ENCODE measurements around the gene KANK4.

KANK4 gene

GRCh38 chr1:62288224-62288623 lies 31.0 kb downstream of the KANK4 start:
- DNase-seq: no peak
- Histone ChIP-seq H3K36me3 (ENCODE audit: control insufficient read depth, insufficient read depth, low read length) (no peaks in the 10 kb centered on the region), H3K27me3 (replicated peaks; ENCODE audit: control insufficient read depth, insufficient read depth, low read length, poor library complexity, severe bottlenecking) (peaks cover 5% of the 10 kb centered on the region), H3K4me1 (ENCODE audit: control insufficient read depth, insufficient read depth, low read length, poor library complexity, severe bottlenecking) (no peaks in the 10 kb centered on the region), H3K4me3 (ENCODE audit: insufficient read depth, low read depth, low read length, poor library complexity, severe bottlenecking) (no peak overlapping the region), H3K9me3 (ENCODE audit: control insufficient read depth, low read length) (no peaks in the 10 kb centered on the region), H3K27ac (ENCODE audit: insufficient read depth, low read length, poor library complexity, severe bottlenecking) (no peak overlapping the region)

- no peak for DNase-seq
- H3K4me1 ChIP-seq (ENCODE audit: control insufficient read depth, insufficient read depth, low read length, poor library complexity, severe bottlenecking): no peaks in the 10 kb centered on the region
- no peaks in the 10 kb centered on the region for H3K36me3 ChIP-seq (ENCODE audit: control insufficient read depth, insufficient read depth, low read length)
- H3K4me3 ChIP-seq (ENCODE audit: insufficient read depth, low read depth, low read length, poor library complexity, severe bottlenecking): no peak overlapping the region
- H3K27me3 ChIP-seq (replicated peaks; ENCODE audit: control insufficient read depth, insufficient read depth, low read length, poor library complexity, severe bottlenecking): peaks cover 5% of the 10 kb centered on the region
- H3K9me3 ChIP-seq (ENCODE audit: control insufficient read depth, low read length): no peaks in the 10 kb centered on the region
- H3K27ac ChIP-seq (ENCODE audit: insufficient read depth, low read length, poor library complexity, severe bottlenecking): no peak overlapping the region
Observed at GRCh38 chr1:62286786-62287224, 32.4 kb downstream of the KANK4 start.

GRCh38 chr1:62285984-62286785 lies 33.0 kb downstream of the KANK4 start:
- no peak overlapping the region for H3K4me3 ChIP-seq (ENCODE audit: insufficient read depth, low read depth, low read length, poor library complexity, severe bottlenecking)

GRCh38 chr1:62285440-62285839 lies 33.8 kb downstream of the KANK4 start:
- no peak for DNase-seq
- Histone ChIP-seq H3K27me3 (replicated peaks; ENCODE audit: control insufficient read depth, insufficient read depth, low read length, poor library complexity, severe bottlenecking) (peaks cover 5% of the 10 kb centered on the region), H3K9me3 (ENCODE audit: control insufficient read depth, low read length) (no peaks in the 10 kb centered on the region), H3K4me1 (ENCODE audit: control insufficient read depth, insufficient read depth, low read length, poor library complexity, severe bottlenecking) (no peaks in the 10 kb centered on the region), H3K27ac (ENCODE audit: insufficient read depth, low read length, poor library complexity, severe bottlenecking) (no peak overlapping the region), H3K4me3 (ENCODE audit: insufficient read depth, low read depth, low read length, poor library complexity, severe bottlenecking) (no peak overlapping the region), H3K36me3 (ENCODE audit: control insufficient read depth, insufficient read depth, low read length) (no peaks in the 10 kb centered on the region)

More at GRCh38 chr1:62285984-62286785, 33.0 kb downstream of the KANK4 start:
- no peaks in the 10 kb centered on the region for H3K36me3 ChIP-seq (ENCODE audit: control insufficient read depth, insufficient read depth, low read length)
- no peak for DNase-seq
- H3K27ac ChIP-seq (ENCODE audit: insufficient read depth, low read length, poor library complexity, severe bottlenecking): no peak overlapping the region
- no peaks in the 10 kb centered on the region for H3K4me1 ChIP-seq (ENCODE audit: control insufficient read depth, insufficient read depth, low read length, poor library complexity, severe bottlenecking)
- H3K27me3 ChIP-seq (replicated peaks; ENCODE audit: control insufficient read depth, insufficient read depth, low read length, poor library complexity, severe bottlenecking): peaks cover 5% of the 10 kb centered on the region
- no peaks in the 10 kb centered on the region for H3K9me3 ChIP-seq (ENCODE audit: control insufficient read depth, low read length)

- Histone ChIP-seq H3K4me1 (ENCODE audit: control insufficient read depth, insufficient read depth, low read length, poor library complexity, severe bottlenecking) (no peaks in the 10 kb centered on the region), H3K27me3 (replicated peaks; ENCODE audit: control insufficient read depth, insufficient read depth, low read length, poor library complexity, severe bottlenecking) (peaks cover 5% of the 10 kb centered on the region), H3K9me3 (ENCODE audit: control insufficient read depth, low read length) (no peaks in the 10 kb centered on the region), H3K36me3 (ENCODE audit: control insufficient read depth, insufficient read depth, low read length) (no peaks in the 10 kb centered on the region), H3K4me3 (ENCODE audit: insufficient read depth, low read depth, low read length, poor library complexity, severe bottlenecking) (no peak overlapping the region), H3K27ac (ENCODE audit: insufficient read depth, low read length, poor library complexity, severe bottlenecking) (no peak overlapping the region)
- no peak for DNase-seq
Observed at GRCh38 chr1:62283986-62284385, 35.2 kb downstream of the KANK4 start.

GRCh38 chr1:62282909-62283755 lies 36.1 kb downstream of the KANK4 start:
- no peak for DNase-seq
- peaks cover 5% of the 10 kb centered on the region for H3K27me3 ChIP-seq (replicated peaks; ENCODE audit: control insufficient read depth, insufficient read depth, low read length, poor library complexity, severe bottlenecking)
- no peaks in the 10 kb centered on the region for H3K4me1 ChIP-seq (ENCODE audit: control insufficient read depth, insufficient read depth, low read length, poor library complexity, severe bottlenecking)
- no peaks in the 10 kb centered on the region for H3K9me3 ChIP-seq (ENCODE audit: control insufficient read depth, low read length)
- no peak overlapping the region for H3K27ac ChIP-seq (ENCODE audit: insufficient read depth, low read length, poor library complexity, severe bottlenecking)
- no peak overlapping the region for H3K4me3 ChIP-seq (ENCODE audit: insufficient read depth, low read depth, low read length, poor library complexity, severe bottlenecking)
- no peaks in the 10 kb centered on the region for H3K36me3 ChIP-seq (ENCODE audit: control insufficient read depth, insufficient read depth, low read length)

- H3K4me1 ChIP-seq (ENCODE audit: control insufficient read depth, insufficient read depth, low read length, poor library complexity, severe bottlenecking): no peaks in the 10 kb centered on the region
Observed at GRCh38 chr1:62281922-62282555, 37.2 kb downstream of the KANK4 start.

GRCh38 chr1:62280960-62281465 lies 38.2 kb downstream of the KANK4 start:
- Histone ChIP-seq H3K27ac (ENCODE audit: insufficient read depth, low read length, poor library complexity, severe bottlenecking) (no peak overlapping the region), H3K27me3 (replicated peaks; ENCODE audit: control insufficient read depth, insufficient read depth, low read length, poor library complexity, severe bottlenecking) (peaks cover 2% of the 10 kb centered on the region), H3K4me1 (ENCODE audit: control insufficient read depth, insufficient read depth, low read length, poor library complexity, severe bottlenecking) (no peaks in the 10 kb centered on the region), H3K4me3 (ENCODE audit: insufficient read depth, low read depth, low read length, poor library complexity, severe bottlenecking) (no peak overlapping the region), H3K36me3 (ENCODE audit: control insufficient read depth, insufficient read depth, low read length) (no peaks in the 10 kb centered on the region), H3K9me3 (ENCODE audit: control insufficient read depth, low read length) (no peaks in the 10 kb centered on the region)
- DNase-seq: no peak

More at GRCh38 chr1:62281922-62282555, 37.2 kb downstream of the KANK4 start:
- no peak overlapping the region for H3K27ac ChIP-seq (ENCODE audit: insufficient read depth, low read length, poor library complexity, severe bottlenecking)
- peaks cover 5% of the 10 kb centered on the region for H3K27me3 ChIP-seq (replicated peaks; ENCODE audit: control insufficient read depth, insufficient read depth, low read length, poor library complexity, severe bottlenecking)
- no peak overlapping the region for H3K4me3 ChIP-seq (ENCODE audit: insufficient read depth, low read depth, low read length, poor library complexity, severe bottlenecking)
- no peak for DNase-seq
- H3K9me3 ChIP-seq (ENCODE audit: control insufficient read depth, low read length): no peaks in the 10 kb centered on the region
- H3K36me3 ChIP-seq (ENCODE audit: control insufficient read depth, insufficient read depth, low read length): no peaks in the 10 kb centered on the region

- no peak overlapping the region for H3K27ac ChIP-seq (ENCODE audit: insufficient read depth, low read length, poor library complexity, severe bottlenecking)
- H3K9me3 ChIP-seq (ENCODE audit: control insufficient read depth, low read length): no peaks in the 10 kb centered on the region
- no peaks in the 10 kb centered on the region for H3K27me3 ChIP-seq (replicated peaks; ENCODE audit: control insufficient read depth, insufficient read depth, low read length, poor library complexity, severe bottlenecking)
- H3K36me3 ChIP-seq (ENCODE audit: control insufficient read depth, insufficient read depth, low read length): no peaks in the 10 kb centered on the region
- H3K4me3 ChIP-seq (ENCODE audit: insufficient read depth, low read depth, low read length, poor library complexity, severe bottlenecking): no peak overlapping the region
- no peaks in the 10 kb centered on the region for H3K4me1 ChIP-seq (ENCODE audit: control insufficient read depth, insufficient read depth, low read length, poor library complexity, severe bottlenecking)
- DNase-seq: no peak
Observed at GRCh38 chr1:62280150-62280549, 39.1 kb downstream of the KANK4 start.

Data from effector memory CD4-positive, alpha-beta T cell (primary cell).